NCI-H2227 treated with DMSO at 0.1 percent for 48 hours (cell line): ENCODE data around the gene MS4A15.
"Not testable (repeated sequence)": the region's sequence is repeated elsewhere in the genome, so short reads cannot be mapped to it uniquely, and the experiment has no call there.

Experiments used
- DNase-seq: peaks from one replicate; lab custom pipeline; 2025; lab: John Stamatoyannopoulos, UW

Gene MS4A15

GRCh38 chr11:60756307-60757032, at the start of gene MS4A15:
Gene MS4A15, plus strand, starts transcription at chr11:60756867. Its CDS starts 6,867 bp downstream, at chr11:60763734.
- DNase-seq, result no peak

GRCh38 chr11:60706931-60707330, 49.7 kb upstream of the MS4A15 start:
- no peak for DNase-seq

GRCh38 chr11:60710482-60710881, 46.2 kb upstream of the MS4A15 start:
- DNase-seq, result no peak

GRCh38 chr11:60711276-60711675, 45.4 kb upstream of the MS4A15 start:
- no peak for DNase-seq

- not testable (repeated sequence) for DNase-seq
These were observed 43.2 kb upstream of the MS4A15 start for GRCh38 chr11:60713423-60713822.

- DNase-seq, result no peak
These were observed 38.7 kb upstream of the MS4A15 start for GRCh38 chr11:60717956-60718355.

GRCh38 chr11:60718524-60719316, 37.9 kb upstream of the MS4A15 start:
- DNase-seq, result no peak

- DNase-seq, result no peak
These were observed 37.3 kb upstream of the MS4A15 start for GRCh38 chr11:60719391-60719790.

- DNase-seq, result no peak
These were observed 36.2 kb upstream of the MS4A15 start for GRCh38 chr11:60720460-60720859.

GRCh38 chr11:60724420-60724819, 32.2 kb upstream of the MS4A15 start, which contains the start of gene MS4A18:
Gene MS4A18, plus strand, starts transcription at chr11:60724720.
- DNase-seq, result no peak

- no peak for DNase-seq
These were observed 31.1 kb upstream of the MS4A15 start for GRCh38 chr11:60725592-60725991.

GRCh38 chr11:60731586-60731985, 25.1 kb upstream of the MS4A15 start:
- DNase-seq, result no peak

GRCh38 chr11:60734279-60734678, 22.4 kb upstream of the MS4A15 start:
- no peak for DNase-seq

GRCh38 chr11:60739114-60739513, 17.6 kb upstream of the MS4A15 start:
- no peak for DNase-seq

GRCh38 chr11:60740573-60740972, 16.1 kb upstream of the MS4A15 start:
- DNase-seq, result no peak

GRCh38 chr11:60741421-60741820, 15.2 kb upstream of the MS4A15 start:
- no peak for DNase-seq

- DNase-seq, result no peak
These were observed 13.6 kb upstream of the MS4A15 start for GRCh38 chr11:60743058-60743457.

GRCh38 chr11:60744114-60744513, 12.6 kb upstream of the MS4A15 start:
- DNase-seq, result no peak

- no peak for DNase-seq
These were observed 9.3 kb upstream of the MS4A15 start for GRCh38 chr11:60747359-60747873.

GRCh38 chr11:60748225-60748624, 8.4 kb upstream of the MS4A15 start:
- no peak for DNase-seq

- no peak for DNase-seq
These were observed 7.8 kb upstream of the MS4A15 start for GRCh38 chr11:60748821-60749220.

GRCh38 chr11:60750911-60751310, 5.8 kb upstream of the MS4A15 start:
- no peak for DNase-seq

GRCh38 chr11:60753309-60753708, 3.4 kb upstream of the MS4A15 start:
- no peak for DNase-seq
